HepG2 (cell line): Measurements from ENCODE around the gene SYNJ2. TPM values are rescaled to one million over a fixed set of nuclear protein-coding genes. Genes with fewer than 3 reads are reported as not detected.

Experiments used
- DMAP1 ChIP-seq: IDR thresholded peaks from 2 replicates; pipeline ENCODE4 v1.6.1; 2016
- GLI4 ChIP-seq: sonication (generic); formaldehyde crosslinking; IDR thresholded peaks from 2 replicates; pipeline ENCODE4 v1.5.1; 2020; ENCODE audit warnings: missing genetic modification reagents, mild to moderate bottlenecking, moderate library complexity, borderline replicate concordance
- HNRNPK ChIP-seq: fragments of 200-400 bp; formaldehyde crosslinking; IDR thresholded peaks from 2 replicates; pipeline ENCODE4 v1.6.1; 2018; ENCODE audit warnings: low read length, low read depth, moderate library complexity, mild to moderate bottlenecking; ENCODE audit not compliant: poor library complexity, severe bottlenecking
- PAF1 ChIP-seq: IDR thresholded peaks from 2 replicates; pipeline ENCODE4 v1.6.1; 2016; ENCODE audit warnings: missing genetic modification reagents, missing compliant biosample characterization
- SALL1 ChIP-seq: sonication (generic); formaldehyde crosslinking; IDR thresholded peaks from 2 replicates; pipeline ENCODE4 v1.8.0; 2022; ENCODE audit warnings: mild to moderate bottlenecking, missing genetic modification reagents
- SRY ChIP-seq: sonication (generic); formaldehyde crosslinking; IDR thresholded peaks from 2 replicates; pipeline ENCODE4 v1.8.0; 2022; ENCODE audit warnings: mild to moderate bottlenecking, missing genetic modification reagents
- THYN1 ChIP-seq: sonication (generic); formaldehyde crosslinking; IDR thresholded peaks from 2 replicates; pipeline ENCODE4 v1.8.1; 2023; ENCODE audit warnings: low read depth, mild to moderate bottlenecking, moderate library complexity, missing genetic modification reagents, borderline replicate concordance
- U2AF1 ChIP-seq: fragments of 200-400 bp; formaldehyde crosslinking; optimal IDR thresholded peaks from 2 replicates; pipeline ENCODE3; 2017; ENCODE audit warnings: mild to moderate bottlenecking, low read depth, low read length
- ZBTB7B ChIP-seq: sonication (generic); formaldehyde crosslinking; IDR thresholded peaks from 2 replicates; pipeline ENCODE4 v1.4.0; 2020; ENCODE audit warnings: missing genetic modification reagents
- ZFP36L2 ChIP-seq: sonication (generic); formaldehyde crosslinking; IDR thresholded peaks from 2 replicates; pipeline ENCODE4 v1.4.0; 2020; ENCODE audit warnings: missing genetic modification reagents
- ZNF484 ChIP-seq: sonication (generic); formaldehyde crosslinking; IDR thresholded peaks from 2 replicates; pipeline ENCODE4 v1.5.1; 2020; ENCODE audit warnings: mild to moderate bottlenecking, low read depth, missing genetic modification reagents, borderline replicate concordance
- ZNF615 ChIP-seq: sonication (generic); formaldehyde crosslinking; IDR thresholded peaks from 2 replicates; pipeline ENCODE4 v1.5.0; 2020; ENCODE audit warnings: mild to moderate bottlenecking, missing genetic modification reagents, borderline replicate concordance
- polyA plus RNA-seq, 8 experiments: library from polyadenylated mRNA; depleted of rRNA in 3 of 8; stranded (reverse) in 7 of 8; unstranded in 1 of 8; fragments of >200 nt; fragmentation: Illumina TruSeq in 4 of 8; extraction: Trizol in 4 of 8; gene quantifications; 2 replicates each; pipeline versions ENCODE4 v1.2.1 to v1.2.3, GENCODE V29; 2011 to 2016; ENCODE audit warnings: low read depth in 4 of 8, missing spikeins in 1 of 8, mixed read lengths in 1 of 8; ENCODE audit not compliant: insufficient read depth in 1 of 8
- total RNA-seq, 5 experiments: library from RNA; depleted of rRNA; stranded (reverse); fragments of >200 nt; fragmentation: Illumina TruSeq; extraction: Trizol; gene quantifications; 2 replicates each; pipeline ENCODE4 v1.2.3, GENCODE V29; 2016; ENCODE audit warnings: low read depth in 1 of 5
- TF ChIP-seq, protein P1 (sequence below): sonication (generic); formaldehyde crosslinking; IDR thresholded peaks from 2 replicates; pipeline ENCODE4 v1.4.0; 2020; ENCODE audit warnings: missing genetic modification reagents, mild to moderate bottlenecking, borderline replicate concordance
- TF ChIP-seq, protein P2 (sequence below): sonication (generic); formaldehyde crosslinking; IDR thresholded peaks from 2 replicates; pipeline ENCODE4 v1.4.0; 2020; ENCODE audit warnings: missing genetic modification reagents
- TF ChIP-seq, protein P3 (sequence below): sonication (generic); formaldehyde crosslinking; IDR thresholded peaks from 2 replicates; pipeline ENCODE4 v1.8.0; 2022; ENCODE audit warnings: mild to moderate bottlenecking, missing genetic modification reagents, moderate library complexity
- TF ChIP-seq, protein P4 (sequence below): sonication (generic); formaldehyde crosslinking; IDR thresholded peaks from 2 replicates; pipeline ENCODE4 v1.4.0; 2020; ENCODE audit warnings: mild to moderate bottlenecking, missing genetic modification reagents
- TF ChIP-seq, protein P5 (sequence below): sonication (generic); formaldehyde crosslinking; conservative IDR thresholded peaks from 2 replicates; pipeline ENCODE4 v1.8.0; 2022; ENCODE audit warnings: low read depth, missing genetic modification reagents
- TF ChIP-seq, protein P6 (sequence below): sonication (generic); formaldehyde crosslinking; IDR thresholded peaks from 2 replicates; pipeline ENCODE4 v1.4.0; 2020; ENCODE audit warnings: low read depth, mild to moderate bottlenecking, missing genetic modification reagents

Gene SYNJ2
- total and polyA plus RNA-seq, 2 of the 13 experiments (the other 11 are each of a cell fraction or from before 2014, with no cell fraction given), result 39.1 to 57.6 TPM

DNA sequence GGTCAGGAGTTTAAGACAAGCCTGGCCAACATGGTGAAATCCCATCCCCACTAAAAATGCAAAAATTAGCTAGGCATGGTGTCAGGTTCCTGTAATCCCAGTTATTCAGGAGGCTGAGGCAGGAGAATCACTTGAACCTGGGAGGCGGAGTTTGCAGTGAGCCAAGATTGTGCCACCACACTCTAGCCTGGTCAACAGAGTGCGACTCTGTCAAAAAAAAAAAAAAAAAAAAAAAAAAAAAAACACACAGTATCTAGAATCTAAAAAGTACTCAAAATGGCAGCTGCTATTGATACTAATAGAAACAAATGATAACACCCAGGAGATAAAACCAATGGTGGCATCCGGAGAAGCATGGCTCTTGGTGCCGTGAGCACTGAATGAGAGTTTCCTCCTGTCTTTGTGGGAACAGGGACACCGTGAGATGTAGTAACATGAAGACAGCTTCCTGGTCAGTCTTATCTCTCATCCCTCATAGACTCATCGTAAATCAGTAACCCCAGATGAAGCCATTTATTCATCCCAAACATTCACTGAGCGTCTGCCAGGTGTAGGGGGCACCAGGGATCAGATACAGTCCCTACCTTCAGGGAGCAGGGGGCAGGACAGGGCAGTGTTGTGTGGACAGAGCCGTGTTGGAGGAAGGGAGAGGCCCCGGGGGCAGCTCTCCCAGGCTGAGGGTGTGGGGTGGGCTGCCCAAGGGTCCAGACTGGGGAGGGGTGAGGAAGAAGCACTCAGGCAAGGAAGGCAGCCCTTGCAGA is 66.1 kb downstream of the SYNJ2 start (continued):
- TF ChIP-seq, protein P1, sequence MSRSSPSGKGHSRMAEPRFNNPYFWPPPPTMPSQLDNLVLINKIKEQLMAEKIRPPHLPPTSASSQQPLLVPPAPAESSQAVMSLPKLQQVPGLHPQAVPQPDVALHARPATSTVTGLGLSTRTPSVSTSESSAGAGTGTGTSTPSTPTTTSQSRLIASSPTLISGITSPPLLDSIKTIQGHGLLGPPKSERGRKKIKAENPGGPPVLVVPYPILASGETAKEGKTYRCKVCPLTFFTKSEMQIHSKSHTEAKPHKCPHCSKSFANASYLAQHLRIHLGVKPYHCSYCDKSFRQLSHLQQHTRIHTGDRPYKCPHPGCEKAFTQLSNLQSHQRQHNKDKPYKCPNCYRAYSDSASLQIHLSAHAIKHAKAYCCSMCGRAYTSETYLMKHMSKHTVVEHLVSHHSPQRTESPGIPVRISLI, result no peak
- TF ChIP-seq, protein P2, sequence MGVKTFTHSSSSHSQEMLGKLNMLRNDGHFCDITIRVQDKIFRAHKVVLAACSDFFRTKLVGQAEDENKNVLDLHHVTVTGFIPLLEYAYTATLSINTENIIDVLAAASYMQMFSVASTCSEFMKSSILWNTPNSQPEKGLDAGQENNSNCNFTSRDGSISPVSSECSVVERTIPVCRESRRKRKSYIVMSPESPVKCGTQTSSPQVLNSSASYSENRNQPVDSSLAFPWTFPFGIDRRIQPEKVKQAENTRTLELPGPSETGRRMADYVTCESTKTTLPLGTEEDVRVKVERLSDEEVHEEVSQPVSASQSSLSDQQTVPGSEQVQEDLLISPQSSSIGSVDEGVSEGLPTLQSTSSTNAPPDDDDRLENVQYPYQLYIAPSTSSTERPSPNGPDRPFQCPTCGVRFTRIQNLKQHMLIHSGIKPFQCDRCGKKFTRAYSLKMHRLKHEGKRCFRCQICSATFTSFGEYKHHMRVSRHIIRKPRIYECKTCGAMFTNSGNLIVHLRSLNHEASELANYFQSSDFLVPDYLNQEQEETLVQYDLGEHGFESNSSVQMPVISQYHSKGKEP (CRISPR knock-in tag), result no peak
- TF ChIP-seq SRY (CRISPR knock-in tag), result no peak
- no peak for TF ChIP-seq THYN1 (CRISPR knock-in tag)
- TF ChIP-seq ZNF615 (CRISPR knock-in tag), result no peak
- TF ChIP-seq, protein P3, sequence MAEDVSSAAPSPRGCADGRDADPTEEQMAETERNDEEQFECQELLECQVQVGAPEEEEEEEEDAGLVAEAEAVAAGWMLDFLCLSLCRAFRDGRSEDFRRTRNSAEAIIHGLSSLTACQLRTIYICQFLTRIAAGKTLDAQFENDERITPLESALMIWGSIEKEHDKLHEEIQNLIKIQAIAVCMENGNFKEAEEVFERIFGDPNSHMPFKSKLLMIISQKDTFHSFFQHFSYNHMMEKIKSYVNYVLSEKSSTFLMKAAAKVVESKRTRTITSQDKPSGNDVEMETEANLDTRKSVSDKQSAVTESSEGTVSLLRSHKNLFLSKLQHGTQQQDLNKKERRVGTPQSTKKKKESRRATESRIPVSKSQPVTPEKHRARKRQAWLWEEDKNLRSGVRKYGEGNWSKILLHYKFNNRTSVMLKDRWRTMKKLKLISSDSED (CRISPR knock-in tag), result no peak
- TF ChIP-seq ZBTB7B (CRISPR knock-in tag), result peak; percentile 24; the same call in 1 of the 2 replicates
- no peak for TF ChIP-seq SALL1
- no peak for TF ChIP-seq ZFP36L2 (CRISPR knock-in tag)
- TF ChIP-seq, protein P4, sequence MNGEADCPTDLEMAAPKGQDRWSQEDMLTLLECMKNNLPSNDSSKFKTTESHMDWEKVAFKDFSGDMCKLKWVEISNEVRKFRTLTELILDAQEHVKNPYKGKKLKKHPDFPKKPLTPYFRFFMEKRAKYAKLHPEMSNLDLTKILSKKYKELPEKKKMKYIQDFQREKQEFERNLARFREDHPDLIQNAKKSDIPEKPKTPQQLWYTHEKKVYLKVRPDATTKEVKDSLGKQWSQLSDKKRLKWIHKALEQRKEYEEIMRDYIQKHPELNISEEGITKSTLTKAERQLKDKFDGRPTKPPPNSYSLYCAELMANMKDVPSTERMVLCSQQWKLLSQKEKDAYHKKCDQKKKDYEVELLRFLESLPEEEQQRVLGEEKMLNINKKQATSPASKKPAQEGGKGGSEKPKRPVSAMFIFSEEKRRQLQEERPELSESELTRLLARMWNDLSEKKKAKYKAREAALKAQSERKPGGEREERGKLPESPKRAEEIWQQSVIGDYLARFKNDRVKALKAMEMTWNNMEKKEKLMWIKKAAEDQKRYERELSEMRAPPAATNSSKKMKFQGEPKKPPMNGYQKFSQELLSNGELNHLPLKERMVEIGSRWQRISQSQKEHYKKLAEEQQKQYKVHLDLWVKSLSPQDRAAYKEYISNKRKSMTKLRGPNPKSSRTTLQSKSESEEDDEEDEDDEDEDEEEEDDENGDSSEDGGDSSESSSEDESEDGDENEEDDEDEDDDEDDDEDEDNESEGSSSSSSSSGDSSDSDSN, result 0 out of 2 replicates have a peak, but pooled peaks have one; percentile 25
- TF ChIP-seq, protein P5, sequence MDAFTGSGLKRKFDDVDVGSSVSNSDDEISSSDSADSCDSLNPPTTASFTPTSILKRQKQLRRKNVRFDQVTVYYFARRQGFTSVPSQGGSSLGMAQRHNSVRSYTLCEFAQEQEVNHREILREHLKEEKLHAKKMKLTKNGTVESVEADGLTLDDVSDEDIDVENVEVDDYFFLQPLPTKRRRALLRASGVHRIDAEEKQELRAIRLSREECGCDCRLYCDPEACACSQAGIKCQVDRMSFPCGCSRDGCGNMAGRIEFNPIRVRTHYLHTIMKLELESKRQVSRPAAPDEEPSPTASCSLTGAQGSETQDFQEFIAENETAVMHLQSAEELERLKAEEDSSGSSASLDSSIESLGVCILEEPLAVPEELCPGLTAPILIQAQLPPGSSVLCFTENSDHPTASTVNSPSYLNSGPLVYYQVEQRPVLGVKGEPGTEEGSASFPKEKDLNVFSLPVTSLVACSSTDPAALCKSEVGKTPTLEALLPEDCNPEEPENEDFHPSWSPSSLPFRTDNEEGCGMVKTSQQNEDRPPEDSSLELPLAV (CRISPR knock-in tag), result no peak
- no peak for TF ChIP-seq DMAP1 (CRISPR knock-in tag)
- TF ChIP-seq U2AF1, result no peak
- TF ChIP-seq, protein P6, sequence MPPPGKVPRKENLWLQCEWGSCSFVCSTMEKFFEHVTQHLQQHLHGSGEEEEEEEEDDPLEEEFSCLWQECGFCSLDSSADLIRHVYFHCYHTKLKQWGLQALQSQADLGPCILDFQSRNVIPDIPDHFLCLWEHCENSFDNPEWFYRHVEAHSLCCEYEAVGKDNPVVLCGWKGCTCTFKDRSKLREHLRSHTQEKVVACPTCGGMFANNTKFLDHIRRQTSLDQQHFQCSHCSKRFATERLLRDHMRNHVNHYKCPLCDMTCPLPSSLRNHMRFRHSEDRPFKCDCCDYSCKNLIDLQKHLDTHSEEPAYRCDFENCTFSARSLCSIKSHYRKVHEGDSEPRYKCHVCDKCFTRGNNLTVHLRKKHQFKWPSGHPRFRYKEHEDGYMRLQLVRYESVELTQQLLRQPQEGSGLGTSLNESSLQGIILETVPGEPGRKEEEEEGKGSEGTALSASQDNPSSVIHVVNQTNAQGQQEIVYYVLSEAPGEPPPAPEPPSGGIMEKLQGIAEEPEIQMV (CRISPR knock-in tag), result no peak
- no peak for TF ChIP-seq HNRNPK
- no peak for TF ChIP-seq ZNF484 (CRISPR knock-in tag)
- 0 out of 2 replicates have a peak, but pooled peaks have one; percentile 34 for TF ChIP-seq PAF1 (CRISPR knock-in tag)
- TF ChIP-seq GLI4 (CRISPR knock-in tag), result no peak
